Psoas muscle (tissue), 8 donors: Measurements from ENCODE around the gene LAX1. TPM values are rescaled to one million over a fixed set of nuclear protein-coding genes. Genes with fewer than 3 reads are reported as not detected.
"Not testable (repeated sequence)": the region's sequence is repeated elsewhere in the genome, so short reads cannot be mapped to it uniquely, and the experiment has no call there.

Experiments used
- ATAC-seq, 4 donors: fragments of 200-7000 bp; cut with Tn5 transposase; one replicate each; pipeline ENCODE4 v1.9.1; 2020; ENCODE audit warnings: moderate library complexity in 3 of 4, mild to moderate bottlenecking in 2 of 4
- DNase-seq, 2 donors: peaks; one replicate each; pipeline ENCODE4 v3.0.0-alpha.2; 2020
- H3K27ac ChIP-seq: fragments of 200-600 bp; one replicate; pipeline ENCODE4 v1.8.0; 2022
- H3K27me3 ChIP-seq, 3 donors: fragments of 200-600 bp in 1 of 3; one replicate each; pipeline versions ENCODE4 v1.6.1 to v1.8.0; 2013 to 2022; ENCODE audit warnings: low read length in 2 of 3, mild to moderate bottlenecking in 2 of 3, moderate library complexity in 1 of 3; ENCODE audit not compliant: insufficient read depth in 3 of 3
- H3K36me3 ChIP-seq, 2 donors: fragments of 200-600 bp in 1 of 2; one replicate each; pipeline versions ENCODE4 v1.6.1 to v1.8.0; 2013 to 2022; ENCODE audit warnings: low read depth in 1 of 2, mild to moderate bottlenecking in 1 of 2, moderate library complexity in 1 of 2; ENCODE audit not compliant: insufficient read depth in 1 of 2
- H3K4me1 ChIP-seq: fragments of 200-600 bp; one replicate; pipeline ENCODE4 v1.8.0; 2022
- H3K4me3 ChIP-seq: fragments of 200-600 bp; one replicate; pipeline ENCODE4 v1.8.0; 2022; ENCODE audit warnings: mild to moderate bottlenecking
- H3K9me3 ChIP-seq: fragments of 200-600 bp; one replicate; pipeline ENCODE4 v1.8.0; 2022
- WGBS, 3 donors: extraction: QIAGEN DNeasy Blood & Tissue Kit; methylation state at CpG; one replicate each; pipeline versions ENCODE4 v1.1.6 to v1.1.7; 2013; 5-methylcytosine and 5-hydroxymethylcytosine counted together
- intact Hi-C, 2 donors: fragments of 100-400 bp; cut with DNase I; formaldehyde crosslinking; loops; one replicate each; pipeline versions ENCODE4 v1.11.0 to v1.14.2; 2022
- polyA plus RNA-seq, 3 donors: library from polyadenylated mRNA; stranded (reverse); fragments of 200-250 nt; gene quantifications; one replicate each; pipeline ENCODE4 v1.2.3, GENCODE V29; 2013
- total RNA-seq, 4 donors: library from RNA; stranded (reverse); fragmentation: NEBNext Ultra II Directional in 2 of 4; extraction: Animal tissue kit (Norgen Biotek cat#: 25700) in 2 of 4; gene quantifications; one replicate each; pipeline versions ENCODE4 v1.2.1 to v1.2.4, GENCODE V29; 2021 to 2023
- TF ChIP-seq, protein P1 (sequence below): fragments of 200-600 bp; IDR thresholded peaks from one replicate; pipeline ENCODE4 v1.8.0; 2022; ENCODE audit warnings: antibody characterized with exemption
- donor health status: healthy with polysubstance abuse.
- donor health status: DM: no; HTN: no; CAD: no; lungs with moderate emphysema.
- donor health status: Bipolar disorder and iron deficiency.
- donor health status: healthy.
- donor health status: DM: yes; HTN: yes; CAD: no.
- donor health status: DM: no; HTN: no; CAD: no.
- donor health status: DM: no; HTN: no; CAD: no.
- donor health status: DM: yes; HTN: yes; CAD: no.

The LAX1 gene
- total and polyA plus RNA-seq, 7 donors = 0.04 to 0.17 (median 0.11) TPM; not detected in 1

GRCh38 chr1:203781962-203782361 is 17.0 kb downstream of the LAX1 start:
- no peak overlapping the region for H3K27ac ChIP-seq
- ATAC-seq = no peak
- DNase-seq = no peak
- 87 to 93% (median 90%) methylated on average over 7 of the region's 7 CpGs for WGBS, 3 donors
- H3K36me3 ChIP-seq = no peaks in the 10 kb centered on the region
- H3K9me3 ChIP-seq = no peaks in the 10 kb centered on the region
- TF ChIP-seq, protein P1, sequence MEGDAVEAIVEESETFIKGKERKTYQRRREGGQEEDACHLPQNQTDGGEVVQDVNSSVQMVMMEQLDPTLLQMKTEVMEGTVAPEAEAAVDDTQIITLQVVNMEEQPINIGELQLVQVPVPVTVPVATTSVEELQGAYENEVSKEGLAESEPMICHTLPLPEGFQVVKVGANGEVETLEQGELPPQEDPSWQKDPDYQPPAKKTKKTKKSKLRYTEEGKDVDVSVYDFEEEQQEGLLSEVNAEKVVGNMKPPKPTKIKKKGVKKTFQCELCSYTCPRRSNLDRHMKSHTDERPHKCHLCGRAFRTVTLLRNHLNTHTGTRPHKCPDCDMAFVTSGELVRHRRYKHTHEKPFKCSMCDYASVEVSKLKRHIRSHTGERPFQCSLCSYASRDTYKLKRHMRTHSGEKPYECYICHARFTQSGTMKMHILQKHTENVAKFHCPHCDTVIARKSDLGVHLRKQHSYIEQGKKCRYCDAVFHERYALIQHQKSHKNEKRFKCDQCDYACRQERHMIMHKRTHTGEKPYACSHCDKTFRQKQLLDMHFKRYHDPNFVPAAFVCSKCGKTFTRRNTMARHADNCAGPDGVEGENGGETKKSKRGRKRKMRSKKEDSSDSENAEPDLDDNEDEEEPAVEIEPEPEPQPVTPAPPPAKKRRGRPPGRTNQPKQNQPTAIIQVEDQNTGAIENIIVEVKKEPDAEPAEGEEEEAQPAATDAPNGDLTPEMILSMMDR = no peak
- no peaks in the 10 kb centered on the region for H3K4me1 ChIP-seq
- intact Hi-C loops = no loop called here
- no peaks in the 10 kb centered on the region for H3K27me3 ChIP-seq
- no peak overlapping the region for H3K4me3 ChIP-seq

DNA sequence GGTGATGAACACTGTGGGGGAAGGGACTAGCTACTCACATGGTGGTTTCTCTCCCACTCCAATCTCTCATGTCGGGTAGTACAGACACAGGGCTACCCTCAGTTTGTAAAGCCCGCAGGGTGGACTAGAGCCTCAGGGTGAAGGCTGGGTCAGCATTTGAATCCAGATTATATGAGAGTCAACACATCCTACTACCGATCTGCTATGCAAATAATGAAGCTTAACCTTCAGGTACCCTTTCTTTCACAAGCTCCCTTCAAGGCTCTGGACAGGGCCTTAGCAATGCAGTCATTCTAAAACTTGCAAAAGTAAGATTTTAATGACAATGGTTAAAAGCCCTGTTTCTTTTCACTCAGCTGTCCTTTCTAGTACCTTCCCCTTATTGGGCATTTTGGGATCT is 25.0 kb downstream of the LAX1 start:
- H3K36me3 ChIP-seq = no peaks in the 10 kb centered on the region
- ATAC-seq = no peak
- H3K4me3 ChIP-seq = no peak overlapping the region
- no peaks in the 10 kb centered on the region for H3K9me3 ChIP-seq
- peaks cover 3% of the 10 kb centered on the region for H3K4me1 ChIP-seq
- H3K27me3 ChIP-seq = no peaks in the 10 kb centered on the region
- H3K27ac ChIP-seq = no peak overlapping the region
- TF ChIP-seq, protein P1 = no peak
- no peak for DNase-seq
- 78 to 83% (median 79%) methylated on average over 3 of the region's 3 CpGs for WGBS, 3 donors
- intact Hi-C loops = loop anchor here in 1 of 2 donors (2.0 kb wide), 1 partner anchor 15 kb away; no protein-coding TSS in a partner anchor

- TF ChIP-seq, protein P1 = no peak
- no peaks in the 10 kb centered on the region for H3K36me3 ChIP-seq
- ATAC-seq (no peak), DNase-seq (no peak)
- H3K9me3 ChIP-seq = no peaks in the 10 kb centered on the region
- intact Hi-C loops = no loop called here
- no peaks in the 10 kb centered on the region for H3K27me3 ChIP-seq
- no peak overlapping the region for H3K4me3 ChIP-seq
- WGBS, 3 donors = 64 to 82% (median 81%) methylated on average over 3 of the region's 3 CpGs
- peaks cover 3% of the 10 kb centered on the region for H3K4me1 ChIP-seq
- H3K27ac ChIP-seq = no peak overlapping the region
Measured at GRCh38 chr1:203791498-203791897, 26.5 kb downstream of the LAX1 start.

- DNase-seq (no peak), ATAC-seq (no peak)
- no peaks in the 10 kb centered on the region for H3K36me3 ChIP-seq
- 70 to 96% (median 87%) methylated on average over 2 of the region's 2 CpGs for WGBS, 3 donors
- H3K27ac ChIP-seq = no peak overlapping the region
- intact Hi-C loops = no loop called here
- H3K27me3 ChIP-seq = no peaks in the 10 kb centered on the region
- peaks cover 11% of the 10 kb centered on the region for H3K4me1 ChIP-seq
- no peaks in the 10 kb centered on the region for H3K9me3 ChIP-seq
- TF ChIP-seq, protein P1 = no peak
- no peak overlapping the region for H3K4me3 ChIP-seq
Measured at GRCh38 chr1:203792486-203792885, 27.5 kb downstream of the LAX1 start.

DNA sequence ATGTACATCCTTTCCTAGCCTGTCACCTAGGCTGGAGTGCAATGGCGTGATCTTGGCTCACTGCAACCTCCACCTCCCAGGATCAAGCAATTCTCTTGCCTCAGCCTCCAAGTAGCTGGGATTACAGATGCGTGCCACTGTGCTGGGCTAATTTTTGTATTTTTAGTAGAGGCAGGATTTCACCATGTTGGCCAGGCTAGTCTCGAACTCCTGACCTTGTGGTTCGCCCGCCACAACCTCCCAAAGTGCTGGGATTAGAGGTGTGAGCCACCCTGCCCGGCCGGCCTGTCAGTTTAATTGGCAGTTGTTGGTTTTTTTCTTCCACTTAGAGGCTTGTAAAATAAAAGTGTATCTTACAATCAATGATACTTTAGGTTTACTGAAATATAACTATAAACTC is 28.6 kb downstream of the LAX1 start:
- DNase-seq, H3K27ac ChIP-seq, H3K27me3 ChIP-seq, H3K4me3 ChIP-seq, intact Hi-C loops, H3K36me3 ChIP-seq, H3K9me3 ChIP-seq, ATAC-seq: not testable (repeated sequence)
- WGBS, 3 donors = 95 to 98% (median 97%) methylated on average over 7 of the region's 7 CpGs
- H3K4me1 ChIP-seq = peaks cover 21% of the 10 kb centered on the region
